ENCODE results near the gene DPYSL3.

DPYSL3 gene

DNA sequence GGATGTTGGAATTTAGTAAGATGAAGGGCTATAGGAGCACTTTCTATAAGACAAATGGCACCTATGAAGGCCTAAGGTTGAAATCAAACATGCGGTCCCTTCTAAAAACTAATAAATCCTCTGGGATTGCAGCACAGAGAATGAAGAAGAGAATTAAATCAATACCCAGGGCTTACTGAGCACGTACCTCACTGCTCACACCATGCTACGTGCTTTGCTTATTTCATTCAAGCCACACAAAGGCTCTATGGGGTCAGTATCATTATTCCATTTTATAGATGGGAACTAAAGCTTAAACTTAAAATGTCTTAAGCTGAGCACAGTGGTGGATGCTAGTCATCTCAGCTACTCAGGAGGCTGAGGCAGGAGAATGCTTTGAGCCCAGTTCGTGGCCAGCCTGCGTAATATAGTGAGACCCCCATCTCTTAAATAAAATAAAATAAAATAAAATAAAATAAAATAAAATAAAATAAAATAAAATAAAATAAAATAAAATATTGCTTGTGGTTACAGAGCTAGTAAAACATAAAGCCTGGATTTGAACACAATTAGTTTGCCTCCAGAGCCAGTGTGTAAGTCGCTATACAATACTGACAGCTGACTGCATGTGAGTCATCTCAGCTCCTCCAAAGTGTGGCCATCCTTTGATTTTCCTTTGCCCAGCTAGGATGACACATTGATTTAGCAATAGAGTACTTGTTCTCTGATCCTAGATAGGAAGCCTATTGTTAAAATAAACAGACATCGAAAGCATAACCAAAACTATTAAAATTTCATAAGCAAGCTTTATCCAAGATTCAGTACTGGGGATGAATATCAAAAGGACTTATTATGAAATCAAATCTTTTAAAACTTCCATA lies 20.9 kb upstream of the DPYSL3 start:
- TF ChIP-seq GATA3 (IDR thresholded peaks at IDR 0.05; ENCODE audit: low read depth, low read length) (no peak), GATA2 (IDR thresholded peaks at IDR 0.05; ENCODE audit: low read depth, low read length) (no peak)

DNA sequence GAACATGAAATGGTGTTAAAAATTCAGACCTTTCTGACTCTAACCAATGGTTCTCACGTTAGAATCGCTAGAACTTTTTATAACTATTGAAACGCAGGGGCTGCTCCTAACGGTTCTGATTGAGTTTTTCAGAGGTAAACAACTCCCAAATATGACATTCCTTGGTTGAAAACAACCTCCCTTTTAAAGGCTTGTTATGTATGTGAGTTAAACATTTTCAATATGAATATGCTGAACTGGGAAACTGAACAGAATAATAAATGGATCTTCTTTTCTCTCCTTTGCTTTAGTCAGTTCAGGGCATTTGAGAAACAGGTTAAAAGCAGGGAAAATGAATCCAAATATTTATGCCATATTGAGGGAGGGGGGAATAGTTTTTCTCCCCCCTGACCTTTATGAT lies 13.2 kb upstream of the DPYSL3 start:
- TF ChIP-seq GATA2 (IDR thresholded peaks at IDR 0.05; ENCODE audit: low read depth, low read length) (no peak), GATA3 (IDR thresholded peaks at IDR 0.05; ENCODE audit: low read depth, low read length) (no peak)

DNA sequence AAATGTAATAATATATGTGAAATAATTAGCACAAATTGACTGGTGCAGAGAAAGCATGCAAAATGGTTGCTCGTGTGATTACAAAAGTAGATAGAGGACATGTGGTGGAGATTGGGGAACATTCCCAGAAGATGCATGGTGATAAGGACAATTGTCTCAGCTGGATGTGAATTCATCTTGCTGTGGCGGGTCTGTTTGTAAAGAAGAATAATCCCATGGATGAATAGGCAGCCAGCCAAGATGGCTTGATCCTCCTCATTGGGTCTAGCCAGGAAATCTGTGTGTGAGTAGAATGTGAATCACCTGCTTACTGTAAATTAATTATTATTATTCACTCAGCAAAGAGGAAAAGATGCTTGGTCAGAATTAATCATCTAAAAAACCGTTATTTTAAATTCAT lies 12.6 kb upstream of the DPYSL3 start:
- TF ChIP-seq GATA3 (IDR thresholded peaks at IDR 0.05; ENCODE audit: low read depth, low read length) (peak; percentile 84), GATA2 (IDR thresholded peaks at IDR 0.05; ENCODE audit: low read depth, low read length) (peak; percentile 91)

DNA sequence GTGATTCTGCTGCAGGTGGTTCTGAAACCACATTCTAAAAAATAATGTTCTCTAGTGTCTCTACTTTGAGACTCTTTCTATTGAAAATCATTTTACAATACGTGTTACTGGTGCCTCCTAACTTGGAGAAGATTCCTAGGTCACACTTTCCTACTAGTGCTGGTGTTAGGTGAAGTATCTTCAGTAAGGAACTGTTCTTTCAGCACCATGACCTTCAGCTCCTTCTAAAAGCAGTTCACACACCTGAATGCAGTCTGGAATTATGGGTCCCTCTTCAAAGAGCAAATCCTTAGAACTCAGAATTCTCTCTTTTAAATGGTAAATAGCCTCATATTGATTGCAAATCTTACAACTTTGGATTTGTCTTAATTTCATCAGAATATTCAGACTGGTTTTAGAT lies 10.6 kb upstream of the DPYSL3 start:
- TF ChIP-seq GATA3 (IDR thresholded peaks at IDR 0.05; ENCODE audit: low read depth, low read length), result no peak
- TF ChIP-seq GATA2 (IDR thresholded peaks at IDR 0.05; ENCODE audit: low read depth, low read length), result no peak

DNA sequence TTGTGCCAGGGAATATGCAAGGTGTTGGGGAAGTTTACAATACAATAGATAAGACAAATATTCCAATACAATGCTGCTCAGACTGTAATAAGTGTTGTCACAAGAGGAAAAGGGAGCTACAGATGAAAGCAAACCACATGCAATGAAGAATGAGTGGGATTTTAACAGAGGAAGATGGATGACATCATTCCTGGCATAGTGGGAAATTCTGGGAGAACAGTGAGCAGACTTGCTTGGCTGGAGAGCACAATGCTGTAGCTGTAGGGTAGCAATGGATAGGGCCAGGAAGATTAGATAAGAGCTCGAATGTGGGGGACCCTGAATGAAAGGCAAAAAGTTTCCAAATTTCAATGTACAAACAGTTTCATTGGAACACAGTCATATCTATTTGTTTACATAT lies 9.5 kb upstream of the DPYSL3 start:
- no peak for TF ChIP-seq GATA3 (IDR thresholded peaks at IDR 0.05; ENCODE audit: low read depth, low read length)
- TF ChIP-seq GATA2 (IDR thresholded peaks at IDR 0.05; ENCODE audit: low read depth, low read length), result no peak

DNA sequence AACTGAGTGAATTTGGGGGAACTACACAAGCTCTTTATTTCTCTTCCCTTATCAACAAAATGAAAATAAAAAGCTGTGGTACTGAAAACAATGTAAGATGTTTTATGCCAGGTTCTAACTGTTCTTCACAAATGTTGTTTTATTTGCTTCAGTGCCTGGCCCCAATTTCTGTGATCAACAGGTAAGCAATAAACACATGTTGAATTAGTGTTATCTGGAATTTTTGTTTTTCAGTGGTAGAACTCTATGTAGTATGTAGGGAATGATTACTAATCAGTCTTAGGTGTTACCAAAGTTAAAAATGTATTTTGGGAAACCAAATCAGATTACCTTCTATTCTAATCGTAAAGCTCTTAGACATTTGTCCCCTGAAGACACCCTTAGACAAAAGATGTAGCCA lies 7.5 kb upstream of the DPYSL3 start:
- TF ChIP-seq GATA3 (IDR thresholded peaks at IDR 0.05; ENCODE audit: low read depth, low read length) (no peak), GATA2 (IDR thresholded peaks at IDR 0.05; ENCODE audit: low read depth, low read length) (no peak)

DNA sequence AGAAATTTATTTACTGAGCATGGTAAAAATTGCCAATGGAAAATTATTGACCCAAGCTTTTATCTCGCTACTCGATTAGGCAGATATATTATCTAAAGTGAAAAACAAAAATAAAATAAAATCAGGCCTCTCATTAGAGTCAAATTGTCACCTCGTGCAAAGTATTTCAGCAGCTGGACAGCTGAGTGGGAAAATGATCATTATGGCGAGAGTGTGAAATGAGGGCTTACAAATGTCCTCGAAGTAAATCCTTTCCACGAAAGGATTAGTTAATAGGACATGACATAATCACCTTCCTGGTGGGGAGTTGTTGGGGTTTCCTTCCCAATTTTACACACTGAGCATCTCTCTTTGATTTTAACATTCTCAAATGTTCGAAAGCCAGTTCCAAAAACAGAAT lies 5.4 kb upstream of the DPYSL3 start:
- TF ChIP-seq GATA2 (IDR thresholded peaks at IDR 0.05; ENCODE audit: low read depth, low read length) (no peak), GATA3 (IDR thresholded peaks at IDR 0.05; ENCODE audit: low read depth, low read length) (no peak)

DNA sequence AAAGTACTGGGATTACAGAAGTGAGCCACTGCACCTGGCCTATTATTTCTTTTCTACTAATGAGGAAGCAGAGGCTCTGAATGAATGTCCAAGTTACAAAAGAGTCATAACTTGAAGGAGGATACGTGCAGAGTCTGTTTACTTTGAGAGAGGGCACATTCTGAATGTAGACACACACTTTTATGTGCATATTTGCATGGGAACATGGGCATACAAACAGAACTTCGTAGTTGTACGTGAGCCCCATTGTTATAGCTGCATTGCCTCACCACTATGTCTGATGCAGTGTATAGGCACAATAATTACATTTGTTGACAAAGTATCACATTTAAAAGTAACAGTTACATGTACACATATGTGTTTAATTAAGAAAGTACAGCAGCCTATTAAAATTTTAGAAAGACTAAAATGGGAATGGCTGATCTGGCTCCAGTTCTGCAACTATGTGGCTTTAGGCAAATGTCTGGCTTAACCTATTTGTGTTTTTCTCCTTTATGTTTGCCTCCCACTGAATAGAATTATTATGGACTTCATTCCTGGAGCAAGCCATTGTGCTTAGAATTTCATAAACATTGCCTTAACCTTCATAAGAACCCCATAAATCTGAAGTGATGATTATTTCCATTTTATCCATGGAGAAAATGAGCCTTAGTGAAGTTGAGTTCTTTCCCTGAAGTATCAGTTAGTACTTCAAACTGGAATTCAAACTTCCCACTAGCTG lies 3.0 kb upstream of the DPYSL3 start:
- TF ChIP-seq GATA3 (IDR thresholded peaks at IDR 0.05; ENCODE audit: low read depth, low read length) (no peak), GATA2 (IDR thresholded peaks at IDR 0.05; ENCODE audit: low read depth, low read length) (no peak)

DNA sequence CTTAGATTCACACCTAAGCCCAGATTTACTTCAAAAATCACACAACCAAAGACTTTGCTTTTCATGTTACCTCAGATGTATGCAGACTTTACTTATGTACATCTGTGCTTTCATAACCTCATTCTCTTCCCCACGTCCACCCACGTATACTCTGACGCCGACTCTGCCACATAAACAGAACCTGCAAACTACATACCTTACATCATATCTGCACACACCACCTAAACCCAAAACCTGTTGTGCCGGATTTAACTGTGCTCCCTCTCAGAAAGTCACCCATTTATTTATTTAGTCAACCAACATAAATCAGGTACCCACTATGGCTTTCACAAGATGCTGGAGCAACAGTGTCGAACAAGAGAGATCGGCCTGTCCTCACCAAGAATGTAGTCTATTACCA lies 1.0 kb upstream of the DPYSL3 start:
- TF ChIP-seq GATA3 (IDR thresholded peaks at IDR 0.05; ENCODE audit: low read depth, low read length), result no peak
- no peak for TF ChIP-seq GATA2 (IDR thresholded peaks at IDR 0.05; ENCODE audit: low read depth, low read length)

DNA sequence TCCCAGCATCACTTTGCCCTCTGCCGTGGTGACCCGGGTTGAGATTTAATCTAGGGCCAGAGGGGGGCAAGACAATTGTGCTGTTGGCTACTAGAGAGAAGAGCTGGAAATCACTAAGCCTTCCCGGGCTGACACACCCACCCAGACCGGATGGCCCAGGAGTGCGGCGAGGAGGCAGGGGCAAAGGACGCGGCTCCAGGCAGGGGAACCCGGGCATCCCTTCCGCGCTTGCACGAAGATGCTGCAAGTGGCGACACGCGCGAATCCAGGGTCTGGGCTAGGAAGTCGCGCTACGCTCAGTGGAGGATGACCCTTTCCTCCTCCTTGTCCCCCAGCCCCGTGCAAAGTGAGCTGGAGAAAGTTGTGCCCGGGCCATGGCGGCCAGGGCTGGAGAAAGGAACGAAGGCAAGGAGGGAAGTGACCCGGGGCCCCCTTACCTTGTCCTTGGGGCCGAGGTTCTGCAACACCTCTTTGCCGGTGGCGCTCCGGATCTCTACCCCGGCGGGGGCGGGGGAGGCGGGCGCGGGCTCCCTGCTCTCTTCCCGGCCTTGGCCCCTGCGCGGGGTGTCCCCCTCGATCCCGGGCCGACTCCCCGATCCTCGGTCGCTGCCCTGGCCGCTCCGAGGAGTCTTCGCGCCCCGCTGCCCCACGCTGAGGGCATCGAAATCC lies 693 bp downstream of the DPYSL3 start:
- TF ChIP-seq GATA2 (IDR thresholded peaks at IDR 0.05; ENCODE audit: low read depth, low read length) (no peak), GATA3 (IDR thresholded peaks at IDR 0.05; ENCODE audit: low read depth, low read length) (no peak)

DNA sequence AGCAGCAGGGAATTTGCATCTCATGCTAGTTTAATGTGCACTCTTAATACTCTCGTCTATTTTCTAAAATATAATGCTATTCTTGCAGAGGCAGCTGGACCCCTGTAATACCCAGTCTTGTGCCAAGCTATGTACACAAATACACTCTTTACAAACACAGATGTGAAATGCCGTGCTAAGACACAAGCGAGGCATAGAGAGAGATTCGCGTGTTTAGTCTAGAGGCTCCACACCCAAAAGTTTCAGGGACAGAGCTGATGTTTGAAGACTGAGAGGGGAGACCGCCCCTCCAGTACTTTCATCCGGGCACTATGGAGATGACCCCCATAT lies 1.2 kb downstream of the DPYSL3 start:
- TF ChIP-seq GATA3 (IDR thresholded peaks at IDR 0.05; ENCODE audit: low read depth, low read length) (no peak), GATA2 (IDR thresholded peaks at IDR 0.05; ENCODE audit: low read depth, low read length) (no peak)

DNA sequence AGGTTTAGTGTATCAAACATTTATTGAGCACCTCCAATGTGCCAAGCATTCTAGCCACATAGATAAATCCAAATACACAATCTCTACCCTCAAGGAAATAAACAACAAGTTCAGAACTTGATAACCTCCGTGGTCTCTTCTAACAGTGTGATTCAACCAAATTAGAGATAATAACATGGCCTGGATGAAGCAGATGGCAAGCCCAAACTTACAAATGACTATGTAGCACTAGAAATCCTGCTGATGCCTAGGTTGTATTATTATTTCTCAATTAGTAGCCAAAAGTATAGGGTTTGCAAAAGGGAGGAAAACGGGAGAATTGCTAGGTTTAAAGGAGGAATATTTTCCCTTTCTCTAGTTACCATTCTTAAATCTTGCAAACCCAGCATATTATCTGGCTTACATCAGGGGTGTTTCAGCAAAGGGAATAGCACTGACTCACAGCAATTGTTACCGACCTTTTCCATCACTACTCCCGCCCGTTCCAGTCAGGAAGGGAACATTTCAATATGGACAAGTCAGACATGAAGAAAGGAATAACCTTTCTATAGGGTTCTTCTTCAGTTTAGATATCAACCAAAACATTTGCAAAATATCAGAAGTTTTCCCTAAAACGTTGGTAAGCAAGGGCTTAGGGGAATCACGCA lies 2.3 kb downstream of the DPYSL3 start:
- TF ChIP-seq GATA3 (IDR thresholded peaks at IDR 0.05; ENCODE audit: low read depth, low read length), result no peak
- no peak for TF ChIP-seq GATA2 (IDR thresholded peaks at IDR 0.05; ENCODE audit: low read depth, low read length)

DNA sequence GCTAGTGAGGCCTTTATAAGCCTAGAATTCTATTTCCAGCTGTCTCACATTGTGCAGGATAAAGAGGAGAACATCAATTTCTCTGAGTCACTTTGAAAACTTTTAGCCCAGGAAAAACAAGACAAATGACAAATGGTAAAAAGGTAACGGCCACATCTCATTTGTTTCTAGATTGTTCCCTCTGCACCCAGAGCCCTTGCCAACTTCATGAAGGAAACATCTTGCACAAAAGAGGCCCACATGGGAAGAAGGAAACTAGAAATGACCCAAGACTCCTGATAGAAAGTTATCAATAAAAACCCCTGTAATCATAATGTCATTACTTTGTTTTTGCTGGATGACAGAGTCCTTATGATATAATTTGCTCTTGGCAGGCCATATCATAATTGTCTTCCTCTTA lies 5.3 kb downstream of the DPYSL3 start:
- TF ChIP-seq GATA2 (IDR thresholded peaks at IDR 0.05; ENCODE audit: low read depth, low read length) (no peak), GATA3 (IDR thresholded peaks at IDR 0.05; ENCODE audit: low read depth, low read length) (no peak)

DNA sequence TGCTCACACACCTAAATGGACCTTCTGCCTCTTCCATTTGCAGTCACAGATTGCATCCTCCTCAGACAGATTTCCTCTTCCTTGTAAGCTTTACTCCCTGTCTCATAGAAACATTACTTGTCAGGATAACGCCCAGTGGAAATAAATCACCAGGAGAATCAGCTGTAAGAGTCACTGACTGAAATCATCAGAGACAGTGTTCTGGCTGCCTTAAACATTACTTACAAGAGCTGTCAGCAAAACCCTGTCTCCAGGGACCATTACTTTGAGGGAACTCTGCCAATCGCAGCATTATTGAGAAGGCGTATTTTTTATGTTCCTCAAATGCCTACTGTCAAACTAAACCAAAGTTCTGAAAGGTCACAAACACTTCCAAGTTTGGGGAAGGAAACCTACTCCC lies 5.9 kb downstream of the DPYSL3 start:
- TF ChIP-seq GATA2 (IDR thresholded peaks at IDR 0.05; ENCODE audit: low read depth, low read length) (no peak), GATA3 (IDR thresholded peaks at IDR 0.05; ENCODE audit: low read depth, low read length) (no peak)
